ENCODE measurements around the gene PTGES. TPM values are rescaled to one million over a fixed set of nuclear protein-coding genes. Genes with fewer than 3 reads are reported as not detected.
"Not testable (repeated sequence)": the region's sequence is repeated elsewhere in the genome, so short reads cannot be mapped to it uniquely, and the experiment has no call there.

Gene PTGES
- total RNA-seq, 6 experiments from 2014 or later = 0.15 to 0.24 TPM; not detected in 4

- intact Hi-C loops (cut with DNase I) = loop anchor here (5.0 to 10.0 kb wide), 2 partner anchors 35 to 642 kb away; no protein-coding TSS in a partner anchor
- ATAC-seq (peak; percentile 69 to 85 (median 77)), DNase-seq (peak; percentile 67 to 83 (median 79))
- Histone ChIP-seq H3K27me3 (no peaks in the 10 kb centered on the region), H3K9me3 (no peaks in the 10 kb centered on the region), H3K36me3 (no peaks in the 10 kb centered on the region), H3K4me3 (no peak overlapping the region), H3K27ac (peak overlapping the region in 1 of 3 donors; percentile 33), H3K4me1 (no peaks in the 10 kb centered on the region)
- TF ChIP-seq POLR2A (IDR thresholded peaks at IDR 0.05) = no peak
- TF ChIP-seq, protein P1, sequence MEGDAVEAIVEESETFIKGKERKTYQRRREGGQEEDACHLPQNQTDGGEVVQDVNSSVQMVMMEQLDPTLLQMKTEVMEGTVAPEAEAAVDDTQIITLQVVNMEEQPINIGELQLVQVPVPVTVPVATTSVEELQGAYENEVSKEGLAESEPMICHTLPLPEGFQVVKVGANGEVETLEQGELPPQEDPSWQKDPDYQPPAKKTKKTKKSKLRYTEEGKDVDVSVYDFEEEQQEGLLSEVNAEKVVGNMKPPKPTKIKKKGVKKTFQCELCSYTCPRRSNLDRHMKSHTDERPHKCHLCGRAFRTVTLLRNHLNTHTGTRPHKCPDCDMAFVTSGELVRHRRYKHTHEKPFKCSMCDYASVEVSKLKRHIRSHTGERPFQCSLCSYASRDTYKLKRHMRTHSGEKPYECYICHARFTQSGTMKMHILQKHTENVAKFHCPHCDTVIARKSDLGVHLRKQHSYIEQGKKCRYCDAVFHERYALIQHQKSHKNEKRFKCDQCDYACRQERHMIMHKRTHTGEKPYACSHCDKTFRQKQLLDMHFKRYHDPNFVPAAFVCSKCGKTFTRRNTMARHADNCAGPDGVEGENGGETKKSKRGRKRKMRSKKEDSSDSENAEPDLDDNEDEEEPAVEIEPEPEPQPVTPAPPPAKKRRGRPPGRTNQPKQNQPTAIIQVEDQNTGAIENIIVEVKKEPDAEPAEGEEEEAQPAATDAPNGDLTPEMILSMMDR (IDR thresholded peaks at IDR 0.05) = no peak
- 22% methylated on average over 4 of the region's 16 CpGs for WGBS (ENCODE audit: insufficient coverage, low coverage, low lambda C conversion rate, missing lambda C conversion rate)
Measured at GRCh38 chr9:129776938-129777768, 24.3 kb upstream of the PTGES start.

DNA sequence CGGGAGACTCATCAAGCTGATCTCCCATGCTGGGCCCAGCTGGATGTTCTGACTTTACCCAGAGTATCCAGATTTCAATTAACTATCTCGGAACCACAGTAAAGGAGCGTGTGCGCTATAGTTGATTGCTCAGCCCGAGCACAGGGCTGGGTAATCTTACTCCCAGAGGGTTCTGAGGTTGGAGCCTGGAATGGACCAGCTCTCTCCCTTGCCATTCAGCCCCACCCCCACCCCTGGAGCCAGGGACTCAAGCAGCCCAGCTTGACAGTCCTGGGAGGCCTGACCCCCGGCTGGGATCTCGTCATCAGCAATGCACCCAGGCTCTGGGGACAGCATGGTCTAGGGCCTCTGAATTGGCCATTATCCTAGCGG, 23.7 kb upstream of the PTGES start:
- peak overlapping the region in 1 of 3 donors; percentile 33 for H3K27ac ChIP-seq
- no peaks in the 10 kb centered on the region for H3K27me3 ChIP-seq
- no peaks in the 10 kb centered on the region for H3K36me3 ChIP-seq
- 77% methylated on average over 5 of the region's 8 CpGs for WGBS (ENCODE audit: insufficient coverage, low coverage, low lambda C conversion rate, missing lambda C conversion rate)
- DNase-seq (no peak), ATAC-seq (no peak)
- TF ChIP-seq, protein P1 (IDR thresholded peaks at IDR 0.05) = no peak
- no peak for TF ChIP-seq POLR2A (IDR thresholded peaks at IDR 0.05)
- no peaks in the 10 kb centered on the region for H3K9me3 ChIP-seq
- intact Hi-C loops (cut with DNase I) = loop anchor here (5.0 to 10.0 kb wide), 2 partner anchors 34 to 642 kb away; no protein-coding TSS in a partner anchor
- no peaks in the 10 kb centered on the region for H3K4me1 ChIP-seq
- no peak overlapping the region for H3K4me3 ChIP-seq

GRCh38 chr9:129776096-129776495, 23.3 kb upstream of the PTGES start:
- not testable (repeated sequence) for H3K36me3 ChIP-seq, ATAC-seq, H3K4me3 ChIP-seq, H3K9me3 ChIP-seq, H3K27ac ChIP-seq, DNase-seq, H3K27me3 ChIP-seq, H3K4me1 ChIP-seq
- intact Hi-C loops (cut with DNase I) = loop anchor here (5.0 to 10.0 kb wide), 2 partner anchors 34 to 641 kb away; no protein-coding TSS in a partner anchor
- WGBS (ENCODE audit: insufficient coverage, low coverage, low lambda C conversion rate, missing lambda C conversion rate) = 93% methylated on average over 4 of the region's 4 CpGs

DNA sequence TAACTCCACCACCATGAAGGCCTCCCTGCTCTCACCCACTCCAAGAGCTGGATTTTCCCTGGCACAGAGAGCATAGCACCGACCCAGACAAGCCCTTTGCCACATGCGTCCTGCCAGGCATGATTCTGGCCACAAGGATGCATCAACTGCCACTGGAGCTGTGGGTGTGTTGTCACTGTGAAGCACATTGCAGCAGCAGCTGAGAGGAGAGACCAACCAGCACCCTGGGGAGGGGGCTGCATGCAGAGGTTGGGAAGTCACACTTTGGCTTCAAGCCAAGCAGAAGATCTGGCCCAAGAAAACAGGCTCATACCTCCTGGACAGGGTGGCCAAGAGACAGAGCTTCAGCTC, 22.6 kb upstream of the PTGES start:
- Histone ChIP-seq H3K27me3 (no peaks in the 10 kb centered on the region), H3K9me3 (no peaks in the 10 kb centered on the region), H3K4me1 (no peaks in the 10 kb centered on the region), H3K27ac (no peak overlapping the region), H3K36me3 (no peaks in the 10 kb centered on the region), H3K4me3 (no peak overlapping the region)
- intact Hi-C loops (cut with DNase I) = loop anchor here (5.0 to 10.0 kb wide), 2 partner anchors 33 to 641 kb away; no protein-coding TSS in a partner anchor
- no peak for ATAC-seq
- 17% methylated on average over 2 of the region's 2 CpGs for WGBS (ENCODE audit: insufficient coverage, low coverage, low lambda C conversion rate, missing lambda C conversion rate)
- DNase-seq = no peak
- TF ChIP-seq POLR2A (IDR thresholded peaks at IDR 0.05) = no peak
- TF ChIP-seq, protein P1 (IDR thresholded peaks at IDR 0.05) = no peak

DNA sequence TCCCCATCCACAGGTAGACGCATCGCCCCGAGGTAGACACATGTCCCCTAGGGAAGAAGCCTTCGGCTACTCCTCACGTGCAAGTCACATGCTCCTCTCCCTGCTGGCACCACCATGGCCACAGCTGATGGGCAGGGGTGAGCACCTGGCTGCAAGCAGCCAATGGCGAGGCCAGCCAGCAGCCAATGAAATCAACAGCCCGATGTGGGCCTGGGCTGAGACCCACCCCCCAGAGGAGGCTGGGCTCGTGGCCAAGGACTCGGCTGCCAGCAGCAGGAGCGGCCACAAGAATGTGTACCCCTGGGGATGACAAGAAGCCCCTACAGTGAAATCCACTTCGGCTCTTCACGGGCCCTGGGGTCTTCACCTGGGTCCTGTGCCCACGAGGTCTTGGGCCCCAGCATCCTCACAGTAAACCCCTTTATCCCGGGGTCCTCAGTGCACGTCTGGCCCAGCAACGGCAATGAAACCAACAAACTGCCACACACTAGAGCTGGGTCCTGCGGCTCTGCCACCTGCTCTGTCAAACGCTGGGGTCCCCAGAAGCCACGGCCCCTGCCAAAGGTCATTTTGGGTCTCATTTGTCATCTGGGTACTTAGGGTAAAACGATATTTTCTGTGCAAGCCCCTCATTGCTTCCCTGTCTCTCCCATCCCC, 22.1 kb upstream of the PTGES start:
- no peak overlapping the region for H3K4me3 ChIP-seq
- H3K4me1 ChIP-seq = no peaks in the 10 kb centered on the region
- ATAC-seq (no peak), DNase-seq (no peak)
- TF ChIP-seq POLR2A (IDR thresholded peaks at IDR 0.05) = no peak
- TF ChIP-seq, protein P1 (IDR thresholded peaks at IDR 0.05) = no peak
- H3K9me3 ChIP-seq = no peaks in the 10 kb centered on the region
- H3K27ac ChIP-seq = no peak overlapping the region
- intact Hi-C loops (cut with DNase I) = loop anchor here (5.0 to 10.0 kb wide), 2 partner anchors 33 to 640 kb away; no protein-coding TSS in a partner anchor
- WGBS (ENCODE audit: insufficient coverage, low coverage, low lambda C conversion rate, missing lambda C conversion rate) = 38% methylated on average over 1 of the region's 20 CpGs
- no peaks in the 10 kb centered on the region for H3K27me3 ChIP-seq
- H3K36me3 ChIP-seq = no peaks in the 10 kb centered on the region
